ENCODE results near the gene CPLX1. TPM values are rescaled to one million over a fixed set of nuclear protein-coding genes. Genes with fewer than 3 reads are reported as not detected.
A peak's percentile ranks its signal among the peaks of the same experiment; 100 is the strongest.

Gene CPLX1
- total RNA-seq = not detected in 2 replicates

DNA sequence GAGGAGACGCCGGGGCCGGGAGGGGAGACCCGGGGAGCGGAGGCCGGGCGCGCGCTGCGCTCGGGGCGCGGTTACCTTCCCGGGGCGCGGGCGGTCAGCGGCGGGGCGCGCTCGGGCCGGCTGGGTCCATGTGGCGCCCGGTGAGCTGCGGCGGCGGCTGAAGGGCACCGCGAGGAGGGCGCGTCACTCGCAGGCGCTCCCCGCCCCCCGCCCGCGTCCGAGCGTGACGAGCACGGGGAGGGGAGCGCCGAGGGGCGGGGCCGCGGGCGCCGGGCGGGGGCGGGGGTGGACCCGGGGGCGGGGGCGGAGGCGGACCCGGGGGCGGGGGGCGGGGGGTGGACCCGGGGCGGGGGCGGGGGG, at the start of gene CPLX1:
Gene CPLX1, minus strand, starts transcription at position 159 of the 360 bp plus-strand sequence. CDS start 1,607 bp downstream, outside the sequence.
- no peaks in the 10 kb centered on the region for H4K20me1 ChIP-seq (ENCODE audit: insufficient read depth, low read length)
- H2AFZ ChIP-seq (ENCODE audit: low read length) = no peak within 1 kb of the TSS
- peak; percentile 95 for DNase-seq (ENCODE audit: insufficient read length, low spot score, missing footprints)
- H3K9me3 ChIP-seq (ENCODE audit: low read depth, low read length) = no peaks in the 10 kb centered on the region
- H3K27me3 ChIP-seq (ENCODE audit: insufficient read depth, low read length) = peaks cover 55% of the 10 kb centered on the region
- H3K4me1 ChIP-seq (ENCODE audit: insufficient read depth, low read length) = no peaks in the 10 kb centered on the region
- no peak within 1 kb of the TSS for H3K4me2 ChIP-seq (ENCODE audit: insufficient read depth, low read length)
- H3K4me3 ChIP-seq (ENCODE audit: insufficient read depth, low read length) = no peak within 1 kb of the TSS
- TF ChIP-seq, protein P1, sequence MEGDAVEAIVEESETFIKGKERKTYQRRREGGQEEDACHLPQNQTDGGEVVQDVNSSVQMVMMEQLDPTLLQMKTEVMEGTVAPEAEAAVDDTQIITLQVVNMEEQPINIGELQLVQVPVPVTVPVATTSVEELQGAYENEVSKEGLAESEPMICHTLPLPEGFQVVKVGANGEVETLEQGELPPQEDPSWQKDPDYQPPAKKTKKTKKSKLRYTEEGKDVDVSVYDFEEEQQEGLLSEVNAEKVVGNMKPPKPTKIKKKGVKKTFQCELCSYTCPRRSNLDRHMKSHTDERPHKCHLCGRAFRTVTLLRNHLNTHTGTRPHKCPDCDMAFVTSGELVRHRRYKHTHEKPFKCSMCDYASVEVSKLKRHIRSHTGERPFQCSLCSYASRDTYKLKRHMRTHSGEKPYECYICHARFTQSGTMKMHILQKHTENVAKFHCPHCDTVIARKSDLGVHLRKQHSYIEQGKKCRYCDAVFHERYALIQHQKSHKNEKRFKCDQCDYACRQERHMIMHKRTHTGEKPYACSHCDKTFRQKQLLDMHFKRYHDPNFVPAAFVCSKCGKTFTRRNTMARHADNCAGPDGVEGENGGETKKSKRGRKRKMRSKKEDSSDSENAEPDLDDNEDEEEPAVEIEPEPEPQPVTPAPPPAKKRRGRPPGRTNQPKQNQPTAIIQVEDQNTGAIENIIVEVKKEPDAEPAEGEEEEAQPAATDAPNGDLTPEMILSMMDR (IDR thresholded peaks at IDR 0.05; ENCODE audit: extremely low read depth, low read depth, low read length) = no peak
- H3K79me2 ChIP-seq (ENCODE audit: insufficient read depth, low read length) = no peaks in the 10 kb centered on the region
- no peak within 1 kb of the TSS for H3K27ac ChIP-seq (ENCODE audit: low read depth, low read length)
- no peaks in the 10 kb centered on the region for H3K36me3 ChIP-seq (ENCODE audit: insufficient read depth, low read length)

DNA sequence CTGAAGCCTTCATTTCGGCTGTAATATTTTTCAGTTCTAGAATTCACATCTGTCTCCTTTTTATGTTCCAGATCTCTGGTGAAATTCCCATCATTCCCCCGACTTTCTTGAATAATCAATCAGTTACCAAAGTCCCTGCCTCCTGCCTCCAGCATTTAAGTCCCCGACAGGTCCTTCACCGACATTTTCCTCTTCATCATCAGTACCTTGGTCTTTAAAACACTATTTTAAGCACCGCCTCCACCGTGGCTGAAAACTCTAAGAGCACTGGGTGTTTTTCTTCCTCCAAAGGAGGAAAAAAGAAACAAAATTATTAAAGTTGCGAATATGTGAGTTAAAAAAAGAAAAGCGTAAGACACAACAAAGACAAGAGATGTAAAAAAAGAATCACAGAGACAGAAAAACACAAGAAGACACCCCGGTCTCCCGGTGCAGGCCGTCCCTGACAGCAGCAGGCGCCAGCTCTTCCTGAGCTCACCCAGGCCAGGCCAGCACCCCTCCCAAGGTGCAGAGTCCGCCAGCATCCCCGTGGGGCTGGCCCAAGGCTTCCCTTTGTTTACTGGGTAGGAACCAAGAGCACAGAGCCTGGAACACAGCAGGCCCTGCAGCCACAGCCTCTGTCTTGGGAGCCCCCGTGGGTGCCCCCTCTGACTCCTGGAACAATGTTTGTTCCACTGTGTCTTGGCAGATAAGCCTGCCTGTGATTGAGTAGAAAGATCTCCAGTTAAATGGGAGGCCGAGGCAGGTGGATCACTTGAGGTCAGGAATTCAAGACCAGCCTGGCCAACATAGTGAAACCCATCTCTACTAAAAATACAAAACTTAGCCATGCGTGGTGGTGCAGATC, 49.3 kb upstream of the CPLX1 start:
- H3K27me3 ChIP-seq (ENCODE audit: insufficient read depth, low read length) = no peaks in the 10 kb centered on the region
- H3K4me2 ChIP-seq (ENCODE audit: insufficient read depth, low read length) = no peak overlapping the region
- no peaks in the 10 kb centered on the region for H3K4me1 ChIP-seq (ENCODE audit: insufficient read depth, low read length)
- DNase-seq (ENCODE audit: insufficient read length, low spot score, missing footprints) = no peak
- H4K20me1 ChIP-seq (ENCODE audit: insufficient read depth, low read length) = peaks cover under 1% of the 10 kb centered on the region
- no peak overlapping the region for H2AFZ ChIP-seq (ENCODE audit: low read length)
- no peaks in the 10 kb centered on the region for H3K9me3 ChIP-seq (ENCODE audit: low read depth, low read length)
- no peaks in the 10 kb centered on the region for H3K79me2 ChIP-seq (ENCODE audit: insufficient read depth, low read length)
- H3K27ac ChIP-seq (ENCODE audit: low read depth, low read length) = no peak overlapping the region
- H3K4me3 ChIP-seq (ENCODE audit: insufficient read depth, low read length) = no peak overlapping the region
- H3K36me3 ChIP-seq (ENCODE audit: insufficient read depth, low read length) = peaks cover 61% of the 10 kb centered on the region
- TF ChIP-seq, protein P1 (IDR thresholded peaks at IDR 0.05; ENCODE audit: extremely low read depth, low read depth, low read length) = no peak

DNA sequence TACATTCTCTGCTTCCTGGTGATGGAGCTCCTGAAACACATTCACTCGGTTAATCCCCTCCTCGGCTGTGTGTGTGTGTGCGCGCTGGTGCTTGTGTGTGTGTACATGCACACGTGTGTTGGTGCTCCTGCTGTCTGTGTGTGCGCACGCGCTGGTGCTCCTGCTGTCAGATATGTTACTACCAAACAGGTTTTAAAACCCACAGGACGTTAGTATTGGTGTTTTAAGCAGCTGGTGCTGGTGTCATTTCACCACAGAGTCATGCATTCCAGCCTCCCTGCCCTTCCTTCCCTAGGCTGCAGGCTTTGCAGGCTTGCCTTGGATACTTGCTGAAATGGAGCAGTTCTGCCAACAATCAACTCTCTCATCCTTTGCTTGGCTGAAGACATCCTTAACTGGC, 48.1 kb upstream of the CPLX1 start:
- H3K4me3 ChIP-seq (ENCODE audit: insufficient read depth, low read length) = no peak overlapping the region
- H3K9me3 ChIP-seq (ENCODE audit: low read depth, low read length) = no peaks in the 10 kb centered on the region
- no peak overlapping the region for H3K4me2 ChIP-seq (ENCODE audit: insufficient read depth, low read length)
- peaks cover 7% of the 10 kb centered on the region for H4K20me1 ChIP-seq (ENCODE audit: insufficient read depth, low read length)
- H2AFZ ChIP-seq (ENCODE audit: low read length) = no peak overlapping the region
- H3K79me2 ChIP-seq (ENCODE audit: insufficient read depth, low read length) = no peaks in the 10 kb centered on the region
- no peaks in the 10 kb centered on the region for H3K4me1 ChIP-seq (ENCODE audit: insufficient read depth, low read length)
- TF ChIP-seq, protein P1 (IDR thresholded peaks at IDR 0.05; ENCODE audit: extremely low read depth, low read depth, low read length) = no peak
- no peaks in the 10 kb centered on the region for H3K27me3 ChIP-seq (ENCODE audit: insufficient read depth, low read length)
- no peak overlapping the region for H3K27ac ChIP-seq (ENCODE audit: low read depth, low read length)
- no peak for DNase-seq (ENCODE audit: insufficient read length, low spot score, missing footprints)
- peaks cover 56% of the 10 kb centered on the region for H3K36me3 ChIP-seq (ENCODE audit: insufficient read depth, low read length)

DNA sequence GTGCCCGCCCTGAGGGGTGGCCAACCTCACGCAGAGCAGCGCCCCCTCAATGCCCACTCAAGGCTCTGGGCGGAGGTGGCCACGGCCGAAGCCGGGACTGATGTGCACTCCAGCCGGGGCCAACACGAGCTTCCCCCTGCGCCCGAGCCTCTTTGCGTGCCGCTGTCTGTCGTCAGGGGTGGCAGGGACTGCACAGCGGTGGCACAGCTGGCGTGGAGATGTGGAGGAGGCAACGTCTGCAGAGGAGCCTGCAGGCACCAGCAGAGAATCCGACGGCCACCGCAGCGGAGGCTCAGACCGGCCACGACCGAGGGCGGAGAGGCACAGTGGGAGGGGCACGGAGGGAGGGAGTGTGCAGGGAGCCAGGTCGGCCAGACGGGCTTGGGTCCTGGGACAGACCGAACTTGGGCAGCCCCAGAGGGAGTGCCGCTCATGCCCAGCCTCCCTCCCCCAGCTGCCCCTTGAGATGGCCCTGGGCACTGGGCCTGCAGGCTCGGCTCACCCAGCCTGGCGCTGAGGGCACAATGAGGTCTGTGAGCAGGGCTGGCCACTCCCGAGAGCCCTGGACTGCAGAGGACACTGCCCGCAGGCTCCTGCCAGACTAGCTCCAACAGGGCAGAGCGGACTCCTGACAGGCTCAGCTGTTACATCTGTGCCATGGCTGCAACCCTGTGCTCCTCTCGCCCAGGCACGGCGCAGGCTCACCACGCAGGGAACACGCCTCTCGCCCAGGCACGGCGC, 46.5 kb upstream of the CPLX1 start:
- no peaks in the 10 kb centered on the region for H3K27me3 ChIP-seq (ENCODE audit: insufficient read depth, low read length)
- H3K27ac ChIP-seq (ENCODE audit: low read depth, low read length) = no peak overlapping the region
- no peak overlapping the region for H3K4me3 ChIP-seq (ENCODE audit: insufficient read depth, low read length)
- no peaks in the 10 kb centered on the region for H3K9me3 ChIP-seq (ENCODE audit: low read depth, low read length)
- no peak overlapping the region for H2AFZ ChIP-seq (ENCODE audit: low read length)
- TF ChIP-seq, protein P1 (IDR thresholded peaks at IDR 0.05; ENCODE audit: extremely low read depth, low read depth, low read length) = no peak
- no peak overlapping the region for H3K4me2 ChIP-seq (ENCODE audit: insufficient read depth, low read length)
- H4K20me1 ChIP-seq (ENCODE audit: insufficient read depth, low read length) = peaks cover 7% of the 10 kb centered on the region
- no peak for DNase-seq (ENCODE audit: insufficient read length, low spot score, missing footprints)
- peaks cover 52% of the 10 kb centered on the region for H3K36me3 ChIP-seq (ENCODE audit: insufficient read depth, low read length)
- H3K4me1 ChIP-seq (ENCODE audit: insufficient read depth, low read length) = no peaks in the 10 kb centered on the region
- no peaks in the 10 kb centered on the region for H3K79me2 ChIP-seq (ENCODE audit: insufficient read depth, low read length)

Data from osteoblast (primary cell).